ENCODE results near the gene PI4KA. TPM values are rescaled to one million over a fixed set of nuclear protein-coding genes. Genes with fewer than 3 reads are reported as not detected.

The PI4KA gene
- total RNA-seq, 1 donor from 2014 or later = 150 TPM

DNA sequence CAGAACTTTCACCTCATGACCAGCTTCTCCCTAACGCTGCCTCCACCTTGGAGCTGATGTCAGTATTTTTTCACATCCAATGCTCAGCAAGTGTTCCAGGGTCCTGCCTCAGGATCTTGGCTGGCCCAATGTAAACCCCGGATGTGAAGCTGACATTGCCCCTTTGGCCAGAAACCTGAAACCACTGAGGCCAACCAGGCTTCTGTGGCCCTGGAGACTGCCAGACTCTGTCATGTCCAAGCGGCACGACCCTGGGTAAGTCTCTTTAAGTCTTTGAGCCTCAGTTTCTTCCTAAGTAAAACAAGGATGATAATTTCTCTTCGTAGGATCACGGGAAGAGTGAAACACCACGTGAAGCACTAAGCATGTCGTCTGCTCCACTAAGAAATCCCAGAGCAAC is 61.9 kb downstream of the PI4KA start:
- Histone ChIP-seq H3K4me1 (no peaks in the 10 kb centered on the region), H3K9me3 (no peaks in the 10 kb centered on the region), H3K27ac (no peak overlapping the region), H3K4me3 (no peak overlapping the region), H3K36me3 (peaks cover 67 to 90% of the 10 kb centered on the region in 2 donors), H3K27me3 (no peaks in the 10 kb centered on the region)
- intact Hi-C loops (cut with DNase I) = no loop called here
- TF ChIP-seq CTCF (IDR thresholded peaks at IDR 0.05) = no peak
- DNase-seq (ENCODE audit: low spot score in 2 of 2) = no peak

DNA sequence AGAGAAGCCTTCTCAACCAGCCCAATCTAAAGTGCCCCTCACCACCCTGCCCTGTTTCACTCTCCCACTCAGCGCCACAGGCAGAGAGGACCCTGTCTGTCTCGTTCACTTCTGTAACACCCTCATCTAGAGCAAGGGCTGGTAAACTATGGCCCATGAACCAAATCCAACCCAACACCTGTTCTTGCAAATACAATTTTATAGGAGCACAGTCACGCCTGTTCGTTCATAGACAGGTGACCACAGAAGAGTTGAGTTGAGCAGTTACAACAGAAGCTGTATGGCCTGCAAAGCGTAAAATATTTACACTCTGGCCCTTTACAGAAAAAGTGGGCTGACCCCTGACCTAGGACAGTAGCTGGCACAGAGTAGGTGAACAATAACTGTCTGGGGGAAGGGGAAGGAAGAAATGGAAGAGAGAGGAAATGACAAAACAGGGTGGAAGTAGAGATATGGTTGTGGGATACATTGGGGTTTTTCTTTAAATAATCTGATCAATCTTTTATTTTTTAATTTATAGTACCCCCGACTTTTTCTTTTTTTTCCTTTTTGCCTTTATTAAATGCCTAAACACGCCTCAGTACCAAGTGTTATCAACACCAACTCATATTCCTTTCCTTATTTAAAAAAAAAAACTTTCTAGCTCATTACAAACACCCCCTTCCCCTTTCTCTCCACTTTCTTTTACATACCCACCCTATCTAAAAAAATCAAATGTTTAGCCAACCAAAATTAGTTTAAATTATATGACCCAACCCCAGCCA is 63.8 kb downstream of the PI4KA start:
- no peak for DNase-seq (ENCODE audit: low spot score in 2 of 2)
- no peak for TF ChIP-seq CTCF (IDR thresholded peaks at IDR 0.05)

DNA sequence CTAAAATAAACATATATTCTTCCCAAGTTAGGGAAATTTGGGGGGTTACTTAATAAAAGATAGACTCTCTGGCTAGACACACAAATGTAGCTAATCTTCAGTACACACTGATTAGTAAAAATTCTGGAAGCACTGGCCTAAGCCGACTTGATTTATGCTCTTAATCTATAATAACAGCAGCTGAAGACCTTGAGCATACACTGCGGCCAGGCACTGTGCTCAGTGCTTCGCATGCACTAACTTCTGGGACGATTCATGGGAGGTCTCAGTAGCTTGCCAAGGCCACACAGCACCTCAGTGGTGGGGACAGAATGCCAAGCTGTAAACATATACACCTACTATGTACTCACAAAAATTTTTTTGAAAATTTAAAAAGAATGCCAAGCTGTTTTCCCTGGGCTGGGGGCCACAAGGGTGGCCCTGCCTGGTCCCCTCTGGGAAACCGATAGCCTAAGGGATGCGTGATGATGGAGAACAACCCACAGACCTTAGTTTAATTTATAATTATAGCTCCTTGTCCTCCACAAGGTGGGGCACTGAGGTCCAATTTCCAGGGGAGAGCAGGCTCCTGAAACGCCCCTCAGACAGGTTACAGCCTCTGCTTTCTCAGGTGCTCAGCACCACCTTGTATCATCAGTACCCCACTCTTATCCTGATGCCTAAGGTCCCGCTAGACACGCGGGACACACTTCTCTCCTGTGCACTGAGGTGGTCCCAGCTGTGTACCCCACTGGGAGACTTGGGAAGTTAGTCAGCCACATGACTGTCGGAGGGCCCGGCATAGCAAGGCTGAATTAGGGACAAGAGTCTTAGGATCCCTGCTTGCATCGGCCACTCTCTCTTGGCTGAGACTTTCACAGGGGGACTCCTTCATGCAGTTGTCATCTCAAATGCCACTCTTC is 64.6 kb downstream of the PI4KA start:
- no peak overlapping the region for H3K4me3 ChIP-seq
- H3K9me3 ChIP-seq = no peaks in the 10 kb centered on the region
- no peaks in the 10 kb centered on the region for H3K27me3 ChIP-seq
- intact Hi-C loops (cut with DNase I) = no loop called here
- DNase-seq (ENCODE audit: low spot score in 2 of 2) = no peak
- no peak for TF ChIP-seq CTCF (IDR thresholded peaks at IDR 0.05)
- H3K4me1 ChIP-seq = no peaks in the 10 kb centered on the region
- H3K36me3 ChIP-seq = peaks cover 70 to 74% of the 10 kb centered on the region in 2 donors
- no peak overlapping the region for H3K27ac ChIP-seq

More for the DNA sequence above, 63.8 kb downstream of the PI4KA start:
- H3K4me1 ChIP-seq = no peaks in the 10 kb centered on the region
- no peaks in the 10 kb centered on the region for H3K27me3 ChIP-seq
- intact Hi-C loops (cut with DNase I) = no loop called here
- H3K9me3 ChIP-seq = no peaks in the 10 kb centered on the region
- no peak overlapping the region for H3K4me3 ChIP-seq
- peaks cover 69 to 74% of the 10 kb centered on the region in 2 donors for H3K36me3 ChIP-seq
- H3K27ac ChIP-seq = no peak overlapping the region

DNA sequence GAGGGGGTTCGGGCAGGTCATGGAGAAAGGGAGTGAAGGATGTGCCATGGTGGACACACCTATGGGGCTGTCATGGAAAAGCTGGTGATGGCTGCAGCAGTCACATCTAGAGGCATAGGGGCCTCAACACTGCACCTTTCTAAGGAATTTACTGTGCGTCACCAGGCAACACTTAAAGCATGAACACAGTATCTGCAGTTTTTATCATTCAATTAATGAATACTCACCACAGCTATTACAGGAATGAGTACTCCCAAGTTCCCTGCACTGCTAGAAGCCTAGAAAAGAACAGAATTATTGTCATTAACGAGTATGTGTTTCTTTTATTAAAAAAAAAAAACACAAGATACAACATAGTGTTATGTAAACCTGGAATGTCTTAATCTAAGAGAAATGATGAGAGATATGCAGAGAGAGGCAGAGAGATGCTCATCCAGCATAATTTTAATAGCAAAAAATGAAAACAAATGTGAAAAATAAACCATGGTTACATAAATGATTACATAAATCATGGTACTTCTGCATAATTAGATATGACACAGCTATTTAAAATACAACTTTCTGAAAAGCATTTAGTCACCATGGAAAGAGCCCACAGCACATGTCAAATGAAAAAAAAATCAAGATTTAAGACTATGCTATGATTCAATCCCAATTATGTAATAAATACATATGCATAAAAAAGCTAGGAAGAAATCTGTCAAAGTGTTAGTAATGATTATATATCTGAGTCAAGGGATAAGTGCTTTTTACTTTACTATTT is 65.5 kb downstream of the PI4KA start:
- no peak for TF ChIP-seq CTCF (IDR thresholded peaks at IDR 0.05)
- Histone ChIP-seq H3K27me3 (no peaks in the 10 kb centered on the region), H3K9me3 (no peaks in the 10 kb centered on the region), H3K4me3 (no peak overlapping the region), H3K36me3 (peaks cover 70 to 73% of the 10 kb centered on the region in 2 donors), H3K4me1 (no peaks in the 10 kb centered on the region), H3K27ac (no peak overlapping the region)
- intact Hi-C loops (cut with DNase I) = no loop called here
- no peak for DNase-seq (ENCODE audit: low spot score in 2 of 2)

- Histone ChIP-seq H3K4me1 (no peaks in the 10 kb centered on the region), H3K9me3 (no peaks in the 10 kb centered on the region), H3K27ac (no peak overlapping the region), H3K27me3 (no peaks in the 10 kb centered on the region), H3K36me3 (peaks cover 70 to 72% of the 10 kb centered on the region in 2 donors), H3K4me3 (no peak overlapping the region)
- no peak for DNase-seq (ENCODE audit: low spot score in 2 of 2)
- TF ChIP-seq CTCF (IDR thresholded peaks at IDR 0.05) = no peak
- intact Hi-C loops (cut with DNase I) = no loop called here
These were observed 66.2 kb downstream of the PI4KA start for GRCh38 chr22:20792221-20792965.
